ENCODE data around the gene STK38. TPM values are rescaled to one million over a fixed set of nuclear protein-coding genes. Genes with fewer than 3 reads are reported as not detected.

The STK38 gene
- total RNA-seq, 3 donors from 2014 or later = 27.5 to 39.4 (median 31.4) TPM

DNA sequence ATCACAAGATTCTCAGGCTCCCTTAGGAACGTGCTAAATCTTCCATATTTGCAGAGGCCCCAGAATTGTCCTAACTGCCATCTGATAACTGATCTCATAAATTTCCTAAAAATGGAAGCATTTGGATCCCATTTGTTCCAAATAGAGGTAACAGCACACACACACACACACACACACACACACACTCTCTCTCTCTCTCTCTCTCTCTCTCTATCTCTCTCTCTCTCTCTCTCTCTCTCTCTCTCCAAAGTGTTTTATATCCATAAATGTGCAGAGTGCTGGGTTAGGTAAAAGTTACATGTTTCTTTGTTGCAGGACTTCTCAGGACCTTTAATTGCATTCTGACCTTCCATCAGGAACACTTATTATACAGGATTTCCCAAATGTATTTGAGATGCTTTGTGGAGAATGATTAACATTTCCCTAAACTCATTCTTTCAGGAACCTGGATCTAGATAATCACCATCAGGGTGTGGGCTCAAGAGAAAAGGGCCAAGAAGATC lies 8.5 kb upstream of the STK38 start:
- Histone ChIP-seq H3K36me3 (no peaks in the 10 kb centered on the region), H3K27ac (no peak overlapping the region)

DNA sequence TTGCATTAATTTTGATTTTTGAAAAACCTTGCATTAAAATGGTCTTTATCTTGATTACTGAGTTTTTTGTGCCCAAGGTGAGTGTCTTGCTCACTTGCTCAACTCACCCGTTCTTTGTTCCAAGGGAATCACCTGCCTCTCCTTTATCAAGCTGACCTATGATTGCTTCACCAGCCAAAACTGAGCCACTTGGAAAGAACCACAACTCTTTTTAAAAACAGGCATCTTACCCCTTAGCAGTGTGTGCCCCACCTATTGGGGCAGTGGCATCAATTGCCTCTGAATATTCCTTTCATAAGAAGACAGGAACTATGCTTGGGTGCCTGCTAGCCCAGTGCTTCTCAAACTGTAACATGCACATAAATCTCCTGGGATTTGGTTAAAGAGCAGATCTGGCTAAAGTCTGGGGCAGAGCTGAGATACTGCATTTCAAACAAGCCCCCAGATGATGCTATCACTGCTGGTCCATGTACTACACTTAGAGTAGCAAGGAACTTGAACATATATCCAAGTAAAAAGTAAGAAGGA lies 3.3 kb upstream of the STK38 start:
- no peak for DNase-seq (ENCODE audit: low spot score in 2 of 2)
- no peaks in the 10 kb centered on the region for H3K9me3 ChIP-seq
- TF ChIP-seq POLR2A (IDR thresholded peaks at IDR 0.05) (no peak), POLR2AphosphoS5 (IDR thresholded peaks at IDR 0.05) (no peak)
- TF ChIP-seq, protein P1, sequence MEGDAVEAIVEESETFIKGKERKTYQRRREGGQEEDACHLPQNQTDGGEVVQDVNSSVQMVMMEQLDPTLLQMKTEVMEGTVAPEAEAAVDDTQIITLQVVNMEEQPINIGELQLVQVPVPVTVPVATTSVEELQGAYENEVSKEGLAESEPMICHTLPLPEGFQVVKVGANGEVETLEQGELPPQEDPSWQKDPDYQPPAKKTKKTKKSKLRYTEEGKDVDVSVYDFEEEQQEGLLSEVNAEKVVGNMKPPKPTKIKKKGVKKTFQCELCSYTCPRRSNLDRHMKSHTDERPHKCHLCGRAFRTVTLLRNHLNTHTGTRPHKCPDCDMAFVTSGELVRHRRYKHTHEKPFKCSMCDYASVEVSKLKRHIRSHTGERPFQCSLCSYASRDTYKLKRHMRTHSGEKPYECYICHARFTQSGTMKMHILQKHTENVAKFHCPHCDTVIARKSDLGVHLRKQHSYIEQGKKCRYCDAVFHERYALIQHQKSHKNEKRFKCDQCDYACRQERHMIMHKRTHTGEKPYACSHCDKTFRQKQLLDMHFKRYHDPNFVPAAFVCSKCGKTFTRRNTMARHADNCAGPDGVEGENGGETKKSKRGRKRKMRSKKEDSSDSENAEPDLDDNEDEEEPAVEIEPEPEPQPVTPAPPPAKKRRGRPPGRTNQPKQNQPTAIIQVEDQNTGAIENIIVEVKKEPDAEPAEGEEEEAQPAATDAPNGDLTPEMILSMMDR (IDR thresholded peaks at IDR 0.05) = no peak
- no peaks in the 10 kb centered on the region for H3K27me3 ChIP-seq
- peaks cover 0 to 6% of the 10 kb centered on the region in 2 donors for H3K4me1 ChIP-seq
- H3K4me3 ChIP-seq = no peak overlapping the region
- no peak overlapping the region for H3K27ac ChIP-seq
- no peaks in the 10 kb centered on the region for H3K36me3 ChIP-seq
- intact Hi-C loops (cut with DNase I; ENCODE audit: low total_unique reads) = loop anchor here (5.0 kb wide), 1 partner anchor 863 kb away; the partner anchor contains the start of gene FKBP5

More for the DNA sequence above, 8.5 kb upstream of the STK38 start:
- H3K9me3 ChIP-seq = no peaks in the 10 kb centered on the region
- intact Hi-C loops (cut with DNase I; ENCODE audit: low total_unique reads) = no loop called here
- TF ChIP-seq POLR2AphosphoS5 (IDR thresholded peaks at IDR 0.05) (no peak), POLR2A (IDR thresholded peaks at IDR 0.05) (no peak)
- TF ChIP-seq, protein P1 (IDR thresholded peaks at IDR 0.05) = no peak
- DNase-seq (ENCODE audit: low spot score in 2 of 2) = no peak
- no peaks in the 10 kb centered on the region for H3K4me1 ChIP-seq
- H3K27me3 ChIP-seq = no peaks in the 10 kb centered on the region
- no peak overlapping the region for H3K4me3 ChIP-seq

DNA sequence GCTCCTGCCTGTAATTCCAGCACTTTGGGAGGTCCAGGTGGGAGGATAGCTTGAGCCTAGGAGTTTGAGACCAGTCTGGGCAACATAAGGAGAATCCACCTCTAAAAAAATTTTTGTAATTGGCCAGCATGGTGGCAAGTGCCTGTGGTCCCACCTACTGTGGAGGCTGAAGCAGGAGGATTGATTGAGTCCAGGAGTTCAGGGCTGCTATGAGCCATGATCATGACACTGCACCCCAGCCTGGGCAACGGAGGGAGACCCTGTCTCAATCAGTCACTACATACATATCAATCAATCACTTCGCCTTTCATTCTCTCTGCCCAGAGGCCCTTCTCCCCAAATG lies 1.1 kb upstream of the STK38 start:
- no peak for TF ChIP-seq POLR2A (IDR thresholded peaks at IDR 0.05)
- TF ChIP-seq, protein P1 (IDR thresholded peaks at IDR 0.05) = no peak
- no peak for TF ChIP-seq POLR2AphosphoS5 (IDR thresholded peaks at IDR 0.05)
- Histone ChIP-seq H3K27ac (no peak overlapping the region), H3K36me3 (no peaks in the 10 kb centered on the region), H3K27me3 (no peaks in the 10 kb centered on the region), H3K9me3 (no peaks in the 10 kb centered on the region), H3K4me1 (peaks cover 0 to 16% of the 10 kb centered on the region in 2 donors), H3K4me3 (no peak overlapping the region)
- no peak for DNase-seq (ENCODE audit: low spot score in 2 of 2)
- intact Hi-C loops (cut with DNase I; ENCODE audit: low total_unique reads) = no loop called here

DNA sequence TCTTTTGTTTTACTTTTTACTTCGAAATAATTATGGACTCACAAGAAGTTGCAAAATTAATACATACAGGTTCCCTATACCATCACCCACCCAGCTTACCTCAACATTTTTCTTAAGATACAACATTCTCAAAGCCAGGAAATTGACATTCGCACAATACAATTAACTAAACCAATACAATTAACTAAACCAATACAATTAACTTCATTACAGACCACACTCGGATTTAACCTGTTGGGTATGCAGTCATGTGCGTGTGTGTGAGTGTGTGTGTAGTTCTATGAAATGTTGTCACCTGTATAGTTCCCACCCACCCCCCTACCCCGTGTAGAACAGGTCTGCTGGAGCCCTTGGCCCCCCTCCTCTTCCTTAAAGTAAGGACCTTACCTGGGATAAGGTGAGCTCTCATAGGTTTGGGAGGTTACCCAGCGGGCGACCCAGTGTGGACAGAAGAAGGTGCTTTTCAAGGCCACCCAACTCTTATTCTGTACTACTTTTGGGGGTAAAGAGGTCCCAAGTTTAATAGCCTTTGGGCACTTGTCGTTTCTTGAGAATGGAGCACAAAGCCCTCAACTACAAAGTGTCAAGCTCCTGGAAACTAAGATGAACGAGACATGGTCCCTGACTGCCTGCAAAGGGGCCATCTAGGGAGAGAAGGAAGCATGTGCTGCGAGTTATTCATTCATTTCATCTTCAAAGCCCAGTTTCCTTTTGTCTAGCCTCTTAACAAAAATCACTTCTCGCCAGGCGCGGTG lies 544 bp upstream of the STK38 start:
- intact Hi-C loops (cut with DNase I; ENCODE audit: low total_unique reads) = no loop called here
- TF ChIP-seq POLR2AphosphoS5 (IDR thresholded peaks at IDR 0.05) (no peak), POLR2A (IDR thresholded peaks at IDR 0.05) (no peak)
- TF ChIP-seq, protein P1 (IDR thresholded peaks at IDR 0.05) = no peak
- no peak for DNase-seq (ENCODE audit: low spot score in 2 of 2)
- H3K27me3 ChIP-seq = no peaks in the 10 kb centered on the region
- H3K9me3 ChIP-seq = no peaks in the 10 kb centered on the region
- no peaks in the 10 kb centered on the region for H3K36me3 ChIP-seq
- peak overlapping the region; percentile 98 for H3K27ac ChIP-seq
- H3K4me1 ChIP-seq = peaks cover 0 to 16% of the 10 kb centered on the region in 2 donors
- H3K4me3 ChIP-seq = peak overlapping the region; percentile 92 to 98 (median 95)

DNA sequence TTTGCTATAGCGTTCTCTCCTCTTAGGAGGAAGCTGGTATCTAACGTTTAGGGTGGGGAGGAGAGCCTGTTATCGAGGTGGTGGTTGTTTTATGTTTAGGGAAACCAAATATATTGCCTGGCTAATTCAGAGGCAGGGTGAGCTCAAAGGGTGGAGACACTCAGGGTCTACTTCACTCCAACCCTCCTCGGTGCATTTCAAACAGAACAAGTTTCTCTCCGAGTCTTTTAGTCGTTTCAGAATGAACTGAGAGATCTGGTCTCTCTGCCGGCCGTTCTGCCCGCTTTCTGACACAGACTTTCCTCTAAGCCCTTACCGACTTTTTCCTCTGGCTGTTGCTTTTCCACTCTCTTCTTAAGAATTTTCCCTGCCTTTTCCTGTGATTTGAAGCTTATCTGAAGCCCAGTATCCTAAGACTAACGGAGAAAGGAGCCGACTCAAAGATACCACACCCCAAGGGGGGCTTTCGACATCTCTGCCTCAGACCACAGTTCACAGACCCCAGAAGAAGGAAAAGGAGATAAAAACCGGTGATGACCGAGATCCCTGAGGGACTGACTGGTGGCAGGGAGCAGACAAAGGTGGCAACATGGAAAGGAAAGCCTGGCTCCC lies 865 bp downstream of the STK38 start:
- H3K9me3 ChIP-seq = no peaks in the 10 kb centered on the region
- intact Hi-C loops (cut with DNase I; ENCODE audit: low total_unique reads) = no loop called here
- peak overlapping the region; percentile 98 for H3K27ac ChIP-seq
- H3K4me1 ChIP-seq = peaks cover 0 to 16% of the 10 kb centered on the region in 2 donors
- DNase-seq (ENCODE audit: low spot score in 2 of 2) = no peak
- H3K4me3 ChIP-seq = peak overlapping the region; percentile 92 to 98 (median 95)
- H3K27me3 ChIP-seq = no peaks in the 10 kb centered on the region
- H3K36me3 ChIP-seq = no peaks in the 10 kb centered on the region
- TF ChIP-seq POLR2AphosphoS5 (IDR thresholded peaks at IDR 0.05) (no peak), POLR2A (IDR thresholded peaks at IDR 0.05) (no peak)
- TF ChIP-seq, protein P1 (IDR thresholded peaks at IDR 0.05) = no peak

Data from breast epithelium (tissue), 4 donors.